Uterus (tissue), 4 donors: Measurements from ENCODE around the gene LDHA. TPM values are rescaled to one million over a fixed set of nuclear protein-coding genes. Genes with fewer than 3 reads are reported as not detected.

Experiments
- DNase-seq, 2 donors: peaks; one replicate each; pipeline ENCODE4 v3.0.0-alpha.2; 2019 to 2020
- H3K27ac ChIP-seq, 2 donors: fragments of 200-600 bp; sonication (generic); 1 replicate in 1 of 2; 2 replicates in 1 of 2; pipeline ENCODE4 v1.5.1; 2016 to 2018
- H3K27me3 ChIP-seq, 2 donors: fragments of 200-600 bp; sonication (generic); one replicate each; pipeline ENCODE4 v1.5.1; 2018 to 2019; ENCODE audit warnings: control low read depth in 1 of 2
- H3K36me3 ChIP-seq, 2 donors: fragments of 200-600 bp; sonication (generic); one replicate each; pipeline ENCODE4 v1.5.1; 2019; ENCODE audit warnings: control low read depth in 1 of 2
- H3K4me1 ChIP-seq, 2 donors: fragments of 200-600 bp; sonication (generic); one replicate each; pipeline ENCODE4 v1.5.1; 2018 to 2019; ENCODE audit warnings: control low read depth in 1 of 2
- H3K4me3 ChIP-seq, 2 donors: fragments of 200-600 bp; sonication (generic); 1 replicate in 1 of 2; 2 replicates in 1 of 2; pipeline ENCODE4 v1.5.1; 2018 to 2019; ENCODE audit warnings: mild to moderate bottlenecking in 1 of 2
- H3K9me3 ChIP-seq, 2 donors: fragments of 200-600 bp; sonication (generic); one replicate each; pipeline ENCODE4 v1.5.1; 2019; ENCODE audit warnings: control low read depth in 1 of 2
- POLR2A ChIP-seq, 2 donors: fragments of 450-650 bp; IDR thresholded peaks; one replicate each; pipeline ENCODE4 v1.6.1; 2016; ENCODE audit warnings: antibody characterized with exemption in 2 of 2, mild to moderate bottlenecking in 1 of 2, moderate library complexity in 1 of 2
- intact Hi-C: fragments of 100-400 bp; cut with DNase I; formaldehyde crosslinking; loops from one replicate; pipeline ENCODE4 v1.15.1; 2023; ENCODE audit warnings: low total_unique reads
- total RNA-seq, 4 donors: library from RNA; depleted of rRNA in 3 of 4; stranded (reverse); fragments of >200 nt in 3 of 4; gene quantifications; one replicate each; pipeline versions ENCODE4 v1.1.0 to v1.2.4, GENCODE V29; 2014 to 2023
- TF ChIP-seq, protein P1 (sequence below), 4 experiments: fragments of 200-600 bp in 2 of 4; fragments of 450-650 bp in 2 of 4; sonication (generic) in 2 of 4; IDR thresholded peaks; one replicate each; pipeline ENCODE4 v1.5.1; 2016 to 2019; ENCODE audit warnings: antibody characterized with exemption in 4 of 4, mild to moderate bottlenecking in 2 of 4, moderate library complexity in 1 of 4
- donor health status: DM: yes; HTN: yes; CAD: no.

Gene LDHA
- total RNA-seq, 4 donors from 2014 or later = 147 to 249 (median 182) TPM

DNA sequence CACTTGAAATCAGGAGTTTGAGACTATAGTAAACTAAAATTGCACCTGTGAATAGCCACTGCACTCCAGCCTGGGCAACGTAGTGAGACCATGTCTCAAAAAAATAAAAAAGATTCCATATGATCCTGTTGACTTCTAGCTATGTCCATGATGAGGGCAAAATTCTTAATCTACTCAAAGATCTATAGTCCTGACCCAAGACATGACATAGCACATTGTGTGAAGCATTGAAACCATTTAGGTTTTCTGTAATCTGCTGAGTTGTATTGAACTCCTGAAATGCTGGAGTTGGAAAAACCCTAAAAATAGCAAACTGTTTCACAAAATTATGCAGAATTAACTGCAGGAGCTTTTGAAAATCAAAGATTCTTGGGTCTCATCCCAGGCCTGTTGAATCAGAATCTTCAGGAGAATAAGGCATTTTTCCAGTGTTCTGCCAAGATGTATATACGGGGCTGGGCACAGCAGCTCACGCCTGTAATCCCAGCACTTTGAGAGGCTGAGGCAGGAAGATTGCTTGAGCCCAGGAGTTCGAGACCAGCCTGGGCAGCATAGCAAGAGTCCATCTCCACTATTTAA is 29.8 kb upstream of the LDHA start:
- Histone ChIP-seq H3K4me3 (no peak overlapping the region), H3K4me1 (no peaks in the 10 kb centered on the region), H3K27me3 (no peaks in the 10 kb centered on the region), H3K27ac (no peak overlapping the region), H3K9me3 (no peaks in the 10 kb centered on the region), H3K36me3 (no peaks in the 10 kb centered on the region)
- DNase-seq = no peak
- intact Hi-C loops = no loop called here
- TF ChIP-seq POLR2A (IDR thresholded peaks at IDR 0.05) = no peak
- TF ChIP-seq, protein P1, sequence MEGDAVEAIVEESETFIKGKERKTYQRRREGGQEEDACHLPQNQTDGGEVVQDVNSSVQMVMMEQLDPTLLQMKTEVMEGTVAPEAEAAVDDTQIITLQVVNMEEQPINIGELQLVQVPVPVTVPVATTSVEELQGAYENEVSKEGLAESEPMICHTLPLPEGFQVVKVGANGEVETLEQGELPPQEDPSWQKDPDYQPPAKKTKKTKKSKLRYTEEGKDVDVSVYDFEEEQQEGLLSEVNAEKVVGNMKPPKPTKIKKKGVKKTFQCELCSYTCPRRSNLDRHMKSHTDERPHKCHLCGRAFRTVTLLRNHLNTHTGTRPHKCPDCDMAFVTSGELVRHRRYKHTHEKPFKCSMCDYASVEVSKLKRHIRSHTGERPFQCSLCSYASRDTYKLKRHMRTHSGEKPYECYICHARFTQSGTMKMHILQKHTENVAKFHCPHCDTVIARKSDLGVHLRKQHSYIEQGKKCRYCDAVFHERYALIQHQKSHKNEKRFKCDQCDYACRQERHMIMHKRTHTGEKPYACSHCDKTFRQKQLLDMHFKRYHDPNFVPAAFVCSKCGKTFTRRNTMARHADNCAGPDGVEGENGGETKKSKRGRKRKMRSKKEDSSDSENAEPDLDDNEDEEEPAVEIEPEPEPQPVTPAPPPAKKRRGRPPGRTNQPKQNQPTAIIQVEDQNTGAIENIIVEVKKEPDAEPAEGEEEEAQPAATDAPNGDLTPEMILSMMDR (IDR thresholded peaks at IDR 0.05) = no peak

DNA sequence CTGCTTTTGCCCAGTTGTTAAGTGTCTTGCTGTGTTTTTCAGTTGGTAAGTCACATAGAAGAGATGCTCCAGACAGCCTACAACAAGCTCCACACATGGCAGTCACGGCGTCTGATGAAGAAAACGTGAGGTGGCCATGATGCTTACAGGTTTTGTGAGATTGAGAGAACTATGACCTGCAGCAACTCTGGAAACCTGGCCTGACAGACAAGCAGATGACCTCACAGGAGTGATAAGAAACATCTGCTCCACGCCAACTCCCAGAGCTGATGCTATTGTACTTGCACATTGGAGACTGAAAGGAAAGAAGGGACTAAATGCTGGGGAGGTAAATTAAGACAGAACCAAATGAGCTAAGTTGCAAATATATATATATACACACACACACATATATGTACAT is 28.6 kb upstream of the LDHA start:
- Histone ChIP-seq H3K36me3 (no peaks in the 10 kb centered on the region), H3K4me3 (no peak overlapping the region), H3K27me3 (no peaks in the 10 kb centered on the region), H3K4me1 (no peaks in the 10 kb centered on the region), H3K27ac (no peak overlapping the region), H3K9me3 (no peaks in the 10 kb centered on the region)
- no peak for DNase-seq
- TF ChIP-seq, protein P1 (IDR thresholded peaks at IDR 0.05) = no peak
- TF ChIP-seq POLR2A (IDR thresholded peaks at IDR 0.05) = no peak
- intact Hi-C loops = no loop called here

DNA sequence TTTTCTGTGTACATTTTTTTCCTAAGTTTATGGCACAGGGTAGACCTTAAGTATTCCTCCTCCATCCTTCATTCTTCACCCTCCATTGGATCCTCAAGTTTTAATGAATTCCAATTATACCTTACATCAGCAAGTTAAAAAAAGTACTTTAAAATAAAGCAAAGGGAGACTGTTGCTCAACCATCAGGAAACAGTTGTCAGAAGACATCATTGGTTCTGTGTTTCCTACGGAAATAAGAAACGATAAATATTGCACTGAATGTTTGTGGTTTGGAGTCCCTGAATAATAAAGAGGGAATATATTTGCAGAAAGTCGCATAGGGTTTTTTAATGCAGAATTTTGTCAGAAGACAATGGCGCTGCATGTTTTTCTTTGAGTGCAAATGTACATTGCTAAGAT is 28.1 kb upstream of the LDHA start:
- H3K4me3 ChIP-seq = no peak overlapping the region
- H3K27ac ChIP-seq = no peak overlapping the region
- no peaks in the 10 kb centered on the region for H3K27me3 ChIP-seq
- no peaks in the 10 kb centered on the region for H3K36me3 ChIP-seq
- H3K9me3 ChIP-seq = no peaks in the 10 kb centered on the region
- no peaks in the 10 kb centered on the region for H3K4me1 ChIP-seq
- no peak for TF ChIP-seq POLR2A (IDR thresholded peaks at IDR 0.05)
- TF ChIP-seq, protein P1 (IDR thresholded peaks at IDR 0.05) = no peak
- DNase-seq = no peak
- intact Hi-C loops = no loop called here

DNA sequence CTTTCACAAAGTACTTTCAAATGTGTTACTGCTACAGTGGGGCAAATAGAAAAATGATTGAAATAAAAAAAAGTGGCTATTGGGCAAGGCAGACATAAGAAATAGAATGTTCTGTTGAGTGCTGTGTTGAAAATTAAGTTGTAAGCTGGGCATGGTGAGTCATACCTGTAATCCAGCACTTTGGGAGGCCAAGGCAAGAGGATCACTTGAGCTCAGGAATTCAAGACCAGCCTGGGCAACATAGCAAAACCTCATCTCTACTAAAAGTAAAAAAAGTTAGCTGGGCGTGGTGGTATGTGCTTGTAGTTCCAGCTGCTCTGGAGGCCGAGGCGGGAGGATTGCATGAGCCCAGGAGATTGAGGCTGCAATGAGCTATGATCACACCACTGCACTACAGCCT is 26.9 kb upstream of the LDHA start:
- Histone ChIP-seq H3K4me3 (no peak overlapping the region), H3K27ac (no peak overlapping the region), H3K36me3 (no peaks in the 10 kb centered on the region), H3K9me3 (no peaks in the 10 kb centered on the region), H3K27me3 (no peaks in the 10 kb centered on the region), H3K4me1 (no peaks in the 10 kb centered on the region)
- no peak for DNase-seq
- intact Hi-C loops = no loop called here
- TF ChIP-seq, protein P1 (IDR thresholded peaks at IDR 0.05) = no peak

DNA sequence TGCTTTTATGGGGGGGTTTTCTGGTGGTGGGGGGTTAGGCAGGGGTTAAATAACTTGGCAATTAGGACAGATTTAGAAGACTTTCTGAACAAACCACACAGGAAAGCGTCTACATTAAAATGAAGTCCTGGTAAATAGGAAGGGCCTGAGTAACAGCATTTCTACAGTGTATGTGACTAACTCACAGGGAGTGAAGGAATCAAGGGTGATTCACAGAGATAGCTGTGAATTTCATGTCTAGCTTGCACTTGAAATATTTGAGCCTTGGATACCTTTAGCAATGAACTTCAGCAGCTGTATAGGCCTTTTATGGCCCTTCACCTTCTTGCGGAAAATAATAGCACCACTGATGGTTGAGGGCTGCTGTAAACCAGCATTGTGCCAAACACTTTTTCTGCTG is 26.1 kb upstream of the LDHA start:
- no peak overlapping the region for H3K4me3 ChIP-seq
- no peaks in the 10 kb centered on the region for H3K4me1 ChIP-seq
- TF ChIP-seq, protein P1 (IDR thresholded peaks at IDR 0.05) = no peak
- TF ChIP-seq POLR2A (IDR thresholded peaks at IDR 0.05) = no peak
- H3K9me3 ChIP-seq = no peaks in the 10 kb centered on the region
- H3K36me3 ChIP-seq = no peaks in the 10 kb centered on the region
- intact Hi-C loops = no loop called here
- no peaks in the 10 kb centered on the region for H3K27me3 ChIP-seq
- no peak overlapping the region for H3K27ac ChIP-seq
- DNase-seq = no peak
